IPS-NIHi7 (cell line): Measurements from ENCODE around the gene GIGYF1.
A peak's percentile ranks its signal among the peaks of the same experiment; 100 is the strongest.

Source experiments
- DNase-seq: peaks from one replicate; pipeline ENCODE4 v3.0.0; 2012; ENCODE audit warnings: mixed read lengths; ENCODE audit errors: extremely low spot score

GIGYF1 gene

GRCh38 chr7:100683659-100684533, 10.2 kb downstream of the GIGYF1 start:
- no peak for DNase-seq

DNA sequence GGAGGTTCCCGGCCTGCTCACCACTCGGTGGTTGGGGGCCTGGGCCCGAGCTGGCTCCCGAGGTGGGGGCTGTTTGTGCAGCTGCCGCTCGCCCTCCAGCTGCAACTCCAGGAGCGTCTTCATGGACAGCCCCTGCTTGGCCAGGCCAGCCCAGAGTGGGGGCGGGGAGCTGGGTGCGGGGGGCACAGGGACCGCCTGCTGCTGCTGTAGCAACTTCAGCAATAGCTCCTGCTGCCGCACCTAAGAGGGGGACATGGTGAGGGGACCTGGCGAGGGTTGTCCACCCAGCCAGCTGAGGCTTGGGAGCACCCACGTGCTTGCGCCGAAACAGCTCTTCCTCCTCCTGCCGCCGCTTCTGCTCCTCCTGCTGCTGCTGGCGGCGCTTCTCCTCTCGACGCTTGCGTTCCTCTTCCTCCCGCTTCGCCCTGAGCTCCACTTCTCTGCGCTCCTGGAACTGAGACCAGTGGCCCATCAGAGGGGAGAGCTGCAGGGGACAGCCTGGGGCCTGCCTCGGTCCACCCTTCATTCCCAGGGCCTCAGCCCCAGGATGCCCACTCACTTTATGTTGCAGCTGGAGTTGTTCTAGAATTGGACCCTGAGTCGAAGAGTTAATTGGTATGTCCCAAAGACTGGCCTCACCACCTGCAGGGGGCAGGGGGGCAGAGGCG, 10.9 kb downstream of the GIGYF1 start:
- no peak for DNase-seq

DNA sequence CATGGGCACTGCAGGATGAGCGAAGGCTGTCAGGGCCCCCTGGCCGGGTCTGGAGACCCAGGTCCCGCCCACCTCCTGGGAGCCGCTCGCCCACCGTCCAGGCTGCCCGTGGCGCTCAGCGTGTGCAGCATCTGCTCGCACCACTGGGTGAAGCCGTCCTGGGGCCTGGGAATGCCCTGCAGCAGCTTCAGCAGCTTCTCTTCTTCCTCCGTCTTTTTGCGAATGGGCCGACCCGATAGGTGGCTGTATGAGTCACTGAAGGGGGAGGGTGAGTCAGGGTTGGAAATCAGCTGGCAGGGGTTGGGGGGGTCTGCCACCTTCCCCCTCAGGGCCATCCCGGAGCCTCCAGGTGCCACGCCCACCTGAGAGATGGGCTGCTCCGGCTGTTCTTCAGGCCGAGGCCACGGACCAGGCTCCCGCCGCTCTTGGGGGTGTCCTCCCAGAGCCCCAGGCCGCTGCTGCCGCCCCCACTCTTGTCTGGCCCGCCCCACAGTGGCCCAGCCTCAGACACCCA, 11.8 kb downstream of the GIGYF1 start:
- no peak for DNase-seq

DNA sequence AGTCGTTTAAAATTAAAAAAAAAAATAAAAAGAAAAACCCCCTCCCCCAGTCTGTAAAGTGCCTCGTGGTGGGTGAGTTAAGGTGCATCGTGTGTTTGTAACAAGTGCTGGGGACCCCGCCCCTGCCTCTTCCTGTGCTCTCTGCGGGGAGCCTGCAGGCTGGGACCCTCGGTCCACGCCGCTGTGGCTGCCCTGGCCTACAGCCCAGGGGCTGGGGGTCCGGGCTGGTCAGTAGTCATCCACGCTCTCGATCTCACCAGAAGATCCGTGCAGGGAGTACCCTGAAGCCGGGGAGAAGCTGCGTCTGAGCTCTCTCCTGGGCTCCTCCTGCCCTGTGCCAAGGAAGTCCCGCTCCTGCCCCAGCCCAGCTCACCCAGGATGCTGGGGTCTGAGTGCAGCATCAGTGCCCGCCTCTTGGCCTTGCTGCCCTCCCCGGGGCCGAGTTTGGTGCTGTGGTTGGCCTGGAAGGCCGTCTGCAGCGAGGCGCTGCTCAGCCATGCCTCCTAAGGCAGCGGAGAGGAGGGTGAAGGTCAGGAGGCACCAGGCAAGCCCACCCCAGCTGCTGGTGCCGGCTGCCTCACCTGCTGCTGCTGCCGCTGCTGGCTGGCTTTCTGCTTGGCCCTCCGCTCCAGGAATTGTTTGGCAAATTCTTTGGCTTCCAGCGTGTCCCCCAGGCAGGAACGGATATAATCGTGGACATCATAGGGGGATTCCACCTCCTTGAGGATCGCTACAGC, 12.4 kb downstream of the GIGYF1 start:
- DNase-seq = no peak

- no peak for DNase-seq
These were observed 13.3 kb downstream of the GIGYF1 start for GRCh38 chr7:100680576-100681271.

DNA sequence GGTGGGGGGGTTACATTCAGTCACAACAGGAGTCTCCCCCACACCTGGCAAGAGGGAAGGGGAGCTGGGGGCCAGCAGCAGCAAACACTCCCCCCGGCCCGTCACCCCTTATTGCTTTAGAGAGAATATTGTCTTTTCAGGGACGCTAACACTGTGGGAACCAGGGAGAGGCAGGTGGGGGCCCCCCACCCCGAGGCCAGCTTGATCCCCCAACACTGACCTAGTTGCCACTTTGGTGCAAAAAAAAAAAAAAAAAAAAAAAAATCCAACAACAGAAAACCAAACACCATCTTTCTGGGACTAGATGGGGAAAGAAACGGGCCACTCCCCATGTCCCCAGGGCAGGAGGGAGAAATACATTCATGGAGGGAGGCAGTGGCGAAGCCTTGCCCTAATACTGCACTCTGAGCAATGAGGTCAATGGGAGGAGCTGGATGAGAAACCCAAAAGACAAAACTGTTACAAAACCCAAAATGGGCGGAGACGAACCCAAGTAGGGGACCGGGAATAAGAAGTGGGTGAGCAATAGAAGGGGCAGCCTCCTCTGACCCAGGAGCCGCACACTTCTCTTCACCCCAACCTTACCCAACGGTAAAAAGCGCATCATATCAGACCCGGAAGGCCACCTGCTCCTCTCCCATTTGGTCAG, 14.0 kb downstream of the GIGYF1 start:
- DNase-seq = no peak

DNA sequence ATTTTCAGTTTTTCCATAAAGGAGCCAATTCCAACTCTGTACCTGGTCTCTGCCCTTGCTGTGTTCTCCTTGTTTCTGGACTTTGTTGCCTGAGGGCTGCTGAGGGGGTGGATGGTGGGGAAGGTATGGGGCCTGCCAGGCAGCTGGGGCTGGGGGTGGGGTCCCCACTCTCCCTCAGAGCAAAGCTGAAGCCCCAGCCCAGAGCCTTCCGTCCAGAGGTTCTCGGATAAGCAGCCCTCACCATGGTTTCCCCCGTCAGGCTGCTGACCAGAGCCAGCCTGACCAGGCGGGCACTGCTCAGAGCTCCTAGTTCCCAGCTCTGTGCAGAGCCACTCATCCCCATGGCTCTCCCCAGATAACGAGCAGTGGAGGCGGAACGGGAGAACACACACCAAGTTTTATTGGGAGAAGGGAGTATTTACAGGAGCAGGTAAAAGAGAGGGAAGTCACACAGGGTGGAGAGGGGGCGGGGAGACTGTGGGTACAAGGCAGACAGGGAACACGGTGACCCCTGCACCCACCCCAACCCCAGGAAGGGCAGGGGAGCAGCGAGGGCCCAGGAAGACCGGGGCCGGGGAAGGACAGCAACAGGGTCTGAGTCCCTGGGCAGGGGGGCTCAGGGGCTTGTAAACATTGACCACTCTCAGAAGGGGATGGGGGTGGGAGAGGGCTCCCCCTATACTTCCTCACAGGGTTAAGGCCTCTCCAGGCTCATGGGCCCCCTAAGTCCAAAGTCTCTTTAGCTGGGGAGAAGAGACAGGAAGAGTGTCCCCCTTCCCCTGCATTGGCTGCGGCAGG, 14.7 kb downstream of the GIGYF1 start:
- DNase-seq = no peak

GRCh38 chr7:100678291-100678984, 15.6 kb downstream of the GIGYF1 start:
- no peak for DNase-seq

- no peak for DNase-seq
These were observed 16.5 kb downstream of the GIGYF1 start for GRCh38 chr7:100677308-100678267.

DNA sequence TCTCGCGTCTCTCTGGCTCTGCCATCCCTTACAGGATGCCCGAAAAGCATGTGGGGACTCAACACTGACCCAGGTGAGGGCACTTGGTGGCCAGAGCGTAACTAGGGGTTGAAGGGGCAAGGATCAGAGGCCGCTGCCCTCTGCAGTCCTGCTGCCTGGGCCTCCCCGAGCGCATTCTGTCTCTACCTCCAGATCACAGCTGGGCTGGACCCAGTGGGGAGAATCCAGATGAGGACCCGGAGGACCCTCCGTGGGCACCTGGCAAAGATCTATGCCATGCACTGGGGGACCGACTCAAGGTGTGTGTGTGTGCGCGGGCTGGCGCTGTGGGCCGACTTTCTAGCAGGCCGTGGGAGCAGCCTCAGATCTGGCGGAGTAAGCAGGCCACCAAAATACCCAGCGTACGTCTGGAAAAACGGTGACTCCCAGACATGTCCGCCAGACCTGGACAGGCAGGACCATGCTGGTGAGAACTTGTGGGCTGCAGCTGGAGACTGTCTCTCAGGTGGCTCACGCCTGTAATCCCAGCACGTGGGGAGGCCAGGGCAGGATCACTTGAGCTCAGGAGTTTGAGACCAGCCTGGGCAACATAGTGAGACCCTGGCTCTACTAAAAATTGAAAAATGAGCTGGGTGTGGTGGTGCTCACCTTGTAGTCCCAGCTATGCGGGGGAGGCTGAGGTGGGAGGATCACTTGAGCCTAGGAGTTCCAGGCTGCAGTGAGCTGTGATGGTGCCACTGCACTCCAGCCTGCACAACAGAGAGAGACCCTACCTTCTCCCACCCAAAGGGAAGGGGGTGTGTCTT, 17.3 kb downstream of the GIGYF1 start:
- DNase-seq = no peak

- peak; percentile 73 for DNase-seq
These were observed 18.3 kb downstream of the GIGYF1 start for GRCh38 chr7:100675581-100676350.

DNA sequence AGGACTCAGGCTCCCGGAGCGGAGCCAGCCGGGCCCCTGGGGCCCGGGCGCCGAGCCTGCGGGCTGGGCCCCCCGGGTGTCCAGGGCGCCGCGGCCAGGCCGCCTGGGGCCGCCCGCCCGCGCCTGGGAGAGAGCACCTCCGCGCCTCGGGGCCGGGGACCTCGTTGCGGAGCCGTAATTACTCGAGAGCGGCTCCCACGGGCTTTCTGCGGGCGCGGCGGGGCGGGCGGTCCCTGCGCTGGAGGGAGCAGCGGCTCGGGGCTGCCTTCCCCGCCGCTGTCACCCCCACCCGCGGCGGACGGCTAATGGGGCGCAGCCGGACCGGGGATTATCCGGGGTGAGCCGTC, 19.0 kb downstream of the GIGYF1 start:
- DNase-seq = no peak

DNA sequence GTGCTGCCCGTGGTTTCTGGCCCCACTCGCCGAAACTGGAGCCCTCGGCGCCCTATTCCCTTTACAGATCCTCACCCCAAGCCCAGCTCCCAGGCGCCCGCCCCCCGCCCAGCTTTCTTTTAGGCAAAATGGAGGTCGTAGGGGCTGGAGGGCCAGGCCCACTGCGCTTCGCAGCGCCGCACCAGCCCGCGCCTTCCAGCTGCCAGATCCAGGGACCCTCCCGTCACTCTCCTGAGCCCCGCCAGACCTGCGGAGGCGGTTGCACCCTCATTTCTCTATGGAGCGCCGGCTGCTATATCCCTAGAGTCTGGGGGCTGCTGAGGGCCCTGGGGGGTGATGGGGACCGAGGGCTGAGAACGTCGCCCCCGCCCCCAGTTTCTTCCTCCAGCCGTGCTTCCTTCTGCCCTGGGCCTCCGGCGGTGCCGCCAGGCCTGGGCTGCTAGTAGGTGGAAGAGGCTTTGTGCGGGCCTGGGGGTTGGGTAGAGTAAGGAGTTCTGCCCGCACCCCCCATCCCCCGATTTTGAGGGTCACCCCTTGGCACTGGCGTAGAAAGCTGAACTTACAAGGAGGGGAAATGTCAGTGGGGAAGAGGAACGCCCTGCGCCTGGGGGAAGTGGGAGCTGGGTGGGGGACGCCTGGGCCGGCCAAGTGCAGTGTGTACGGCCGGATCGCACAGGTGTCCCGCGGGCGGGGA, 19.5 kb downstream of the GIGYF1 start:
- DNase-seq = no peak

- DNase-seq = no peak
These were observed 20.1 kb downstream of the GIGYF1 start for GRCh38 chr7:100673942-100674410.

- DNase-seq = peak; percentile 98
These were observed 20.6 kb downstream of the GIGYF1 start, which contains the start of gene GNB2 for GRCh38 chr7:100673302-100673941. GNB2 (plus strand) TSS chr7:100673740; CDS start chr7:100676266, 2,526 bp downstream.
